Measurements from ENCODE around the gene ACER3.

Gene ACER3

GRCh38 chr11:76837696-76838677, 22.7 kb upstream of the ACER3 start:
- no peak for DNase-seq (ENCODE audit: low spot score)
- Histone ChIP-seq H3K36me3 (replicated peaks in 1 of 2; ENCODE audit: control insufficient read depth in 2 of 2, insufficient read depth in 2 of 2, low read length in 2 of 2) (no peaks in the 10 kb centered on the region), H2AFZ (ENCODE audit: low read length) (peak overlapping the region; percentile 4), H3K14ac (ENCODE audit: low read length) (no peak overlapping the region), H2AK5ac (ENCODE audit: low read depth, low read length) (no peak overlapping the region), H3K27ac (replicated peaks; ENCODE audit: low read length) (no peak overlapping the region), H2BK120ac (ENCODE audit: low read depth, low read length) (no peak overlapping the region), H3K18ac (ENCODE audit: low read length) (no peak overlapping the region), H3K23ac (ENCODE audit: low read depth, low read length, poor library complexity) (no peak overlapping the region), H3K4ac (ENCODE audit: low read length) (no peak overlapping the region), H4K91ac (ENCODE audit: low read depth, low read length, poor library complexity) (no peak overlapping the region), H3K4me3 (ENCODE audit: low read length in 2 of 2) (no peak overlapping the region), H3K4me2 (ENCODE audit: insufficient read depth, low read length, poor library complexity, severe bottlenecking) (no peak overlapping the region), H3K27me3 (ENCODE audit: control insufficient read depth in 3 of 3, insufficient read depth in 3 of 3, low read depth in 1 of 3, low read length in 3 of 3) (no peaks in the 10 kb centered on the region), H2BK12ac (ENCODE audit: low read length) (no peak overlapping the region), H2BK5ac (ENCODE audit: low read length) (no peak overlapping the region), H4K8ac (ENCODE audit: low read depth, low read length) (no peak overlapping the region), H3K79me1 (ENCODE audit: low read depth, low read length) (no peaks in the 10 kb centered on the region), H3K4me1 (ENCODE audit: control insufficient read depth in 2 of 2, insufficient read depth in 1 of 2, low read depth in 1 of 2, low read length in 2 of 2) (peaks cover 12 to 15% of the 10 kb centered on the region in 2 donors), H3K9me3 (replicated peaks in 1 of 2; ENCODE audit: control insufficient read depth in 2 of 2, insufficient read depth in 1 of 2, low read depth in 1 of 2, low read length in 2 of 2) (no peaks in the 10 kb centered on the region), H2BK15ac (ENCODE audit: low read length) (no peak overlapping the region), H3K9ac (ENCODE audit: low read depth, low read length, poor library complexity) (no peak overlapping the region)
- WGBS, 2 donors (ENCODE audit: extremely low coverage in 2 of 2, insufficient read length in 2 of 2, insufficient replicate concordance in 1 of 2), result no CpG with 5 or more reads among the region's 7 CpGs

- WGBS, 2 donors (ENCODE audit: extremely low coverage in 2 of 2, insufficient read length in 2 of 2, insufficient replicate concordance in 1 of 2), result no CpG with 5 or more reads among the region's 3 CpGs
- H3K27ac ChIP-seq (replicated peaks; ENCODE audit: low read length), result no peak overlapping the region
- peak; percentile 33 for DNase-seq (ENCODE audit: low spot score)
Observed at GRCh38 chr11:76838678-76839068, 22.0 kb upstream of the ACER3 start.

GRCh38 chr11:76839311-76839710, 21.4 kb upstream of the ACER3 start:
- H2BK120ac ChIP-seq (ENCODE audit: low read depth, low read length), result no peak overlapping the region
- H3K4ac ChIP-seq (ENCODE audit: low read length), result no peak overlapping the region
- WGBS, 2 donors (ENCODE audit: extremely low coverage in 2 of 2, insufficient read length in 2 of 2, insufficient replicate concordance in 1 of 2), result no CpG with 5 or more reads among the region's 1 CpG
- no peak overlapping the region for H2BK12ac ChIP-seq (ENCODE audit: low read length)
- no peaks in the 10 kb centered on the region for H3K79me1 ChIP-seq (ENCODE audit: low read depth, low read length)
- no peak overlapping the region for H3K9ac ChIP-seq (ENCODE audit: low read depth, low read length, poor library complexity)
- no peak overlapping the region for H4K91ac ChIP-seq (ENCODE audit: low read depth, low read length, poor library complexity)
- H3K4me2 ChIP-seq (ENCODE audit: insufficient read depth, low read length, poor library complexity, severe bottlenecking), result no peak overlapping the region
- no peak overlapping the region for H3K23ac ChIP-seq (ENCODE audit: low read depth, low read length, poor library complexity)
- H3K4me3 ChIP-seq (ENCODE audit: low read length in 2 of 2), result no peak overlapping the region
- H3K36me3 ChIP-seq (replicated peaks in 1 of 2; ENCODE audit: control insufficient read depth in 2 of 2, insufficient read depth in 2 of 2, low read length in 2 of 2), result no peaks in the 10 kb centered on the region
- no peak overlapping the region for H3K18ac ChIP-seq (ENCODE audit: low read length)
- no peak overlapping the region for H2BK5ac ChIP-seq (ENCODE audit: low read length)
- H3K4me1 ChIP-seq (ENCODE audit: control insufficient read depth in 2 of 2, insufficient read depth in 1 of 2, low read depth in 1 of 2, low read length in 2 of 2), result peaks cover 12 to 15% of the 10 kb centered on the region in 2 donors
- peak overlapping the region; percentile 11 for H2AFZ ChIP-seq (ENCODE audit: low read length)
- H3K9me3 ChIP-seq (replicated peaks in 1 of 2; ENCODE audit: control insufficient read depth in 2 of 2, insufficient read depth in 1 of 2, low read depth in 1 of 2, low read length in 2 of 2), result no peaks in the 10 kb centered on the region
- H3K27me3 ChIP-seq (ENCODE audit: control insufficient read depth in 3 of 3, insufficient read depth in 3 of 3, low read depth in 1 of 3, low read length in 3 of 3), result no peaks in the 10 kb centered on the region
- no peak overlapping the region for H2BK15ac ChIP-seq (ENCODE audit: low read length)
- no peak overlapping the region for H3K14ac ChIP-seq (ENCODE audit: low read length)
- no peak overlapping the region for H3K27ac ChIP-seq (replicated peaks; ENCODE audit: low read length)
- no peak overlapping the region for H2AK5ac ChIP-seq (ENCODE audit: low read depth, low read length)
- no peak overlapping the region for H4K8ac ChIP-seq (ENCODE audit: low read depth, low read length)
- DNase-seq (ENCODE audit: low spot score), result no peak

More at GRCh38 chr11:76838678-76839068, 22.0 kb upstream of the ACER3 start:
- Histone ChIP-seq H3K79me1 (ENCODE audit: low read depth, low read length) (no peaks in the 10 kb centered on the region), H2BK120ac (ENCODE audit: low read depth, low read length) (no peak overlapping the region), H3K18ac (ENCODE audit: low read length) (no peak overlapping the region), H2BK12ac (ENCODE audit: low read length) (no peak overlapping the region), H2BK5ac (ENCODE audit: low read length) (no peak overlapping the region), H3K9ac (ENCODE audit: low read depth, low read length, poor library complexity) (no peak overlapping the region), H3K4me3 (ENCODE audit: low read length in 2 of 2) (no peak overlapping the region), H3K4me2 (ENCODE audit: insufficient read depth, low read length, poor library complexity, severe bottlenecking) (no peak overlapping the region), H3K36me3 (replicated peaks in 1 of 2; ENCODE audit: control insufficient read depth in 2 of 2, insufficient read depth in 2 of 2, low read length in 2 of 2) (no peaks in the 10 kb centered on the region), H3K14ac (ENCODE audit: low read length) (no peak overlapping the region), H3K9me3 (replicated peaks in 1 of 2; ENCODE audit: control insufficient read depth in 2 of 2, insufficient read depth in 1 of 2, low read depth in 1 of 2, low read length in 2 of 2) (no peaks in the 10 kb centered on the region), H3K27me3 (ENCODE audit: control insufficient read depth in 3 of 3, insufficient read depth in 3 of 3, low read depth in 1 of 3, low read length in 3 of 3) (no peaks in the 10 kb centered on the region), H2AK5ac (ENCODE audit: low read depth, low read length) (no peak overlapping the region), H3K4me1 (ENCODE audit: control insufficient read depth in 2 of 2, insufficient read depth in 1 of 2, low read depth in 1 of 2, low read length in 2 of 2) (peaks cover 12 to 15% of the 10 kb centered on the region in 2 donors), H2BK15ac (ENCODE audit: low read length) (no peak overlapping the region), H2AFZ (ENCODE audit: low read length) (no peak overlapping the region), H4K8ac (ENCODE audit: low read depth, low read length) (no peak overlapping the region), H3K23ac (ENCODE audit: low read depth, low read length, poor library complexity) (no peak overlapping the region), H3K4ac (ENCODE audit: low read length) (no peak overlapping the region), H4K91ac (ENCODE audit: low read depth, low read length, poor library complexity) (no peak overlapping the region)

- Histone ChIP-seq H2AK5ac (ENCODE audit: low read depth, low read length) (no peak overlapping the region), H3K27me3 (ENCODE audit: control insufficient read depth in 3 of 3, insufficient read depth in 3 of 3, low read depth in 1 of 3, low read length in 3 of 3) (no peaks in the 10 kb centered on the region), H2BK5ac (ENCODE audit: low read length) (no peak overlapping the region), H4K91ac (ENCODE audit: low read depth, low read length, poor library complexity) (no peak overlapping the region), H3K9me3 (replicated peaks in 1 of 2; ENCODE audit: control insufficient read depth in 2 of 2, insufficient read depth in 1 of 2, low read depth in 1 of 2, low read length in 2 of 2) (no peaks in the 10 kb centered on the region), H3K4ac (ENCODE audit: low read length) (no peak overlapping the region), H2BK12ac (ENCODE audit: low read length) (peak overlapping the region; percentile 30), H3K23ac (ENCODE audit: low read depth, low read length, poor library complexity) (no peak overlapping the region), H3K9ac (ENCODE audit: low read depth, low read length, poor library complexity) (no peak overlapping the region), H4K8ac (ENCODE audit: low read depth, low read length) (no peak overlapping the region), H3K36me3 (replicated peaks in 1 of 2; ENCODE audit: control insufficient read depth in 2 of 2, insufficient read depth in 2 of 2, low read length in 2 of 2) (no peaks in the 10 kb centered on the region), H3K79me1 (ENCODE audit: low read depth, low read length) (no peaks in the 10 kb centered on the region), H2BK15ac (ENCODE audit: low read length) (no peak overlapping the region), H3K18ac (ENCODE audit: low read length) (peak overlapping the region; percentile 60), H2BK120ac (ENCODE audit: low read depth, low read length) (no peak overlapping the region), H3K4me3 (ENCODE audit: low read length in 2 of 2) (no peak overlapping the region), H3K27ac (replicated peaks; ENCODE audit: low read length) (no peak overlapping the region), H3K4me2 (ENCODE audit: insufficient read depth, low read length, poor library complexity, severe bottlenecking) (no peak overlapping the region), H2AFZ (ENCODE audit: low read length) (no peak overlapping the region), H3K14ac (ENCODE audit: low read length) (no peak overlapping the region), H3K4me1 (ENCODE audit: control insufficient read depth in 2 of 2, insufficient read depth in 1 of 2, low read depth in 1 of 2, low read length in 2 of 2) (peaks cover 12% of the 10 kb centered on the region in 2 donors)
- no peak for DNase-seq (ENCODE audit: low spot score)
- WGBS, 2 donors (ENCODE audit: extremely low coverage in 2 of 2, insufficient read length in 2 of 2, insufficient replicate concordance in 1 of 2), result no CpG with 5 or more reads among the region's 4 CpGs
Observed at GRCh38 chr11:76841923-76842452, 18.7 kb upstream of the ACER3 start.
